HCT116 (cell line): ENCODE measurements around the gene RBMS1. TPM values are rescaled to one million over a fixed set of nuclear protein-coding genes. Genes with fewer than 3 reads are reported as not detected.

Experiments
- ATAC-seq: fragments of 200-7000 bp; cut with Tn5 transposase; 2 replicates; pipeline ENCODE4 v1.9.1; 2020; ENCODE audit warnings: mild to moderate bottlenecking, moderate library complexity
- BruUV-seq: library from RNA; stranded (reverse); fragments of 400-500 nt; replicated peaks from 2 replicates; lab custom pipeline; 2021; lab: Mats Ljungman, UMichigan
- CTCF ChIA-PET: fragments of 300-600 bp; sonication (Branson Sonifier 250); formaldehyde crosslinking; loops from one replicate; lab custom pipeline; 2021; ENCODE audit warnings: antibody characterized with exemption; lab: Charles Lee
- POLR2A ChIA-PET: fragments of 300-600, 350-600 bp; sonication (Branson Sonifier 250); formaldehyde crosslinking; loops from one replicate; lab custom pipeline; 2021; ENCODE audit warnings: antibody characterized with exemption; lab: Charles Lee
- RAD21 ChIA-PET, 2 experiments: fragments of 300-600 bp; sonication (Branson Sonifier 250); formaldehyde crosslinking; loops; one replicate each; lab custom pipeline; 2023; ENCODE audit warnings: low total read pairs in 2 of 2; ENCODE audit not compliant: uncharacterized antibody in 2 of 2, unreplicated experiment in 2 of 2, low non-redundant PET in 1 of 2; lab: Charles Lee
- DNase-seq: peaks from one replicate; pipeline ENCODE4 v3.0.0-alpha.2; 2010; ENCODE audit warnings: low read depth, low spot score
- H2AFZ ChIP-seq: fragments of 200-600 bp; shearing (Covaris generic), sonication (generic); 2 replicates; pipeline ENCODE4 v1.6.1; 2017; ENCODE audit warnings: low read depth, mixed run types, mixed read lengths, antibody characterized with exemption, low read length; ENCODE audit not compliant: poor library complexity, severe bottlenecking
- H3K27ac ChIP-seq: 2 replicates; pipeline ENCODE4 v1.5.1; 2012; ENCODE audit warnings: low read depth, low read length
- H3K27me3 ChIP-seq: fragments of 200-600 bp; sonication (generic); 2 replicates; pipeline ENCODE4 v1.6.1; 2016; ENCODE audit warnings: mixed run types, low read length, mixed read lengths; ENCODE audit not compliant: insufficient read depth
- H3K36me3 ChIP-seq, 2 experiments: fragments of 200-500 bp in 1 of 2; fragments of 200-600 bp in 1 of 2; sonication (Bioruptor generic) in 1 of 2; sonication (generic) in 1 of 2; 2 replicates each; pipeline versions ENCODE4 v1.5.1 to v1.6.1; 2014 to 2016; ENCODE audit warnings: low read length in 2 of 2, inconsistent platforms in 1 of 2, mixed read lengths in 1 of 2, mixed run types in 1 of 2; ENCODE audit not compliant: insufficient read depth in 2 of 2, control insufficient read depth in 1 of 2
- H3K4me1 ChIP-seq, 2 experiments: fragments of 200-600 bp in 1 of 2; sonication (generic) in 1 of 2; 2 replicates each; pipeline versions ENCODE4 v1.5.1 to v1.6.1; 2012 to 2017; ENCODE audit warnings: low read length in 2 of 2, inconsistent platforms in 1 of 2, mild to moderate bottlenecking in 1 of 2, mixed read lengths in 1 of 2, mixed run types in 1 of 2, moderate library complexity in 1 of 2; ENCODE audit not compliant: insufficient read depth in 2 of 2, control insufficient read depth in 1 of 2
- H3K4me2 ChIP-seq: fragments of 200-600 bp; sonication (generic); 2 replicates; pipeline ENCODE4 v1.6.1; 2017; ENCODE audit warnings: mixed run types, low read length, mixed read lengths
- H3K4me3 ChIP-seq, 2 experiments: fragments of 200-600 bp in 1 of 2; sonication (generic) in 1 of 2; replicated peaks in 1 of 2; 2 replicates each; pipeline ENCODE4 v1.5.1; 2011 to 2016; ENCODE audit warnings: low read length in 2 of 2, control low read depth in 1 of 2, low read depth in 1 of 2, mild to moderate bottlenecking in 1 of 2, mixed read lengths in 1 of 2, mixed run types in 1 of 2
- H3K79me2 ChIP-seq: fragments of 200-600 bp; sonication (generic); 2 replicates; pipeline ENCODE4 v1.6.1; 2017; ENCODE audit warnings: mild to moderate bottlenecking, mixed run types, low read length, moderate library complexity, mixed read lengths; ENCODE audit not compliant: insufficient read depth
- H3K9ac ChIP-seq: fragments of 200-600 bp; sonication (generic); 2 replicates; pipeline ENCODE4 v1.6.1; 2016; ENCODE audit warnings: low read length, mixed read lengths
- H3K9me2 ChIP-seq: fragments of 200-600 bp; sonication (generic), shearing (Covaris generic); 2 replicates; pipeline ENCODE4 v1.6.1; 2017; ENCODE audit warnings: mixed run types, mild to moderate bottlenecking, moderate library complexity; ENCODE audit not compliant: insufficient read depth
- H3K9me3 ChIP-seq, 2 experiments: fragments of 200-500 bp in 1 of 2; fragments of 200-600 bp in 1 of 2; sonication (Bioruptor generic) in 1 of 2; sonication (generic) in 1 of 2; 2 replicates each; pipeline ENCODE4 v1.6.1; 2014 to 2017; ENCODE audit warnings: low read length in 2 of 2, mixed read lengths in 2 of 2, inconsistent platforms in 1 of 2, low read depth in 1 of 2, mild to moderate bottlenecking in 1 of 2, mixed run types in 1 of 2, moderate library complexity in 1 of 2; ENCODE audit not compliant: control insufficient read depth in 1 of 2, insufficient read depth in 1 of 2
- H4K20me1 ChIP-seq: fragments of 200-600 bp; sonication (generic), shearing (Covaris generic); 2 replicates; pipeline ENCODE4 v1.6.1; 2017; ENCODE audit warnings: mixed run types, mild to moderate bottlenecking, moderate library complexity; ENCODE audit not compliant: insufficient read depth
- ATF3 ChIP-seq: IDR thresholded peaks from 2 replicates; pipeline ENCODE4 v1.6.1; 2012
- CTCF ChIP-seq, 3 experiments: fragments of 200-600 bp in 1 of 3; sonication (generic) in 1 of 3; IDR thresholded peaks in 2 of 3; conservative IDR thresholded peaks in 1 of 3; 2 replicates each; pipeline ENCODE4 v1.5.1; 2012 to 2017; ENCODE audit warnings: low read depth in 2 of 3, low read length in 2 of 3, antibody characterized with exemption in 1 of 3, borderline replicate concordance in 1 of 3, control low read depth in 1 of 3, mild to moderate bottlenecking in 1 of 3, mixed read lengths in 1 of 3, mixed run types in 1 of 3, moderate library complexity in 1 of 3; ENCODE audit not compliant: insufficient read depth in 1 of 3
- EZH2 ChIP-seq: fragments of 200-600 bp; sonication (generic); IDR thresholded peaks from 2 replicates; pipeline ENCODE4 v1.6.1; 2017; ENCODE audit warnings: antibody characterized with exemption, mixed run types
- FOSL1 ChIP-seq: IDR thresholded peaks from 2 replicates; pipeline ENCODE4 v1.6.1; 2012; ENCODE audit warnings: low read depth
- MAX ChIP-seq: IDR thresholded peaks from 2 replicates; pipeline ENCODE4 v1.6.1; 2012
- POLR2A ChIP-seq: IDR thresholded peaks from 2 replicates; pipeline ENCODE4 v1.7.0; 2011; ENCODE audit warnings: borderline replicate concordance; ENCODE audit not compliant: insufficient read depth, insufficient read length; ENCODE audit errors: extremely low read depth
- POLR2AphosphoS5 ChIP-seq: IDR thresholded peaks from 2 replicates; pipeline ENCODE4 v1.6.1; 2011; ENCODE audit warnings: mild to moderate bottlenecking, low read depth, low read length, moderate library complexity
- SP1 ChIP-seq: IDR thresholded peaks from 2 replicates; pipeline ENCODE4 v1.6.1; 2012; ENCODE audit warnings: low read depth
- intact Hi-C: fragments of 100-400 bp; cut with micrococcal nuclease; formaldehyde crosslinking; loops from 2 replicates; pipeline ENCODE4 v1.10.0; 2022
- total RNA-seq: library from RNA; stranded (reverse); gene quantifications from one replicate; pipeline ENCODE4 v1.2.1, GENCODE V29; 2021; ENCODE audit not compliant: unreplicated experiment

RBMS1 gene
- total RNA-seq, 1 experiment from 2014 or later: 17.6 TPM

- no peak for TF ChIP-seq ATF3
- TF ChIP-seq FOSL1: no peak
- TF ChIP-seq MAX: no peak
- no peak for TF ChIP-seq SP1
- no peak for TF ChIP-seq EZH2
- no peak for TF ChIP-seq POLR2AphosphoS5
- no peak for TF ChIP-seq POLR2A
- TF ChIP-seq, all 23 proteins: peak for 0
These were observed 243.7 kb downstream of the RBMS1 start (continued) for GRCh38 chr2:160249876-160250275.

GRCh38 chr2:160247296-160248035 is 246.1 kb downstream of the RBMS1 start:
- H3K9me2 ChIP-seq: no peaks in the 10 kb centered on the region
- no peak for DNase-seq
- H3K4me2 ChIP-seq: no peak overlapping the region
- CTCF ChIA-PET: interaction anchor here (1.3 kb wide), 1 partner anchor 746 kb away, joined by 3 read pairs; no protein-coding TSS in a partner anchor
- BruUV-seq: no TSS peak
- no peaks in the 10 kb centered on the region for H4K20me1 ChIP-seq
- RAD21 ChIA-PET: no interaction called here
- H3K9me3 ChIP-seq: no peaks in the 10 kb centered on the region
- no peak overlapping the region for H2AFZ ChIP-seq
- no peaks in the 10 kb centered on the region for H3K27me3 ChIP-seq
- H3K4me1 ChIP-seq: peaks cover 2 to 6% of the 10 kb centered on the region in 2 experiments
- TF ChIP-seq CTCF (IDR thresholded peaks at IDR 0.05 in 2 of 3, conservative IDR thresholded peaks at IDR 0.05 in 1 of 3; ENCODE audit: borderline replicate concordance in 1 of 3, insufficient read depth in 1 of 3, low read depth in 2 of 3, low read length in 2 of 3): no peak
- TF ChIP-seq, all 23 proteins: peak for 0
- POLR2A ChIA-PET: no interaction called here
- Histone ChIP-seq H3K4me3 (no peak overlapping the region), H3K27ac (no peak overlapping the region), H3K36me3 (no peaks in the 10 kb centered on the region), H3K79me2 (no peaks in the 10 kb centered on the region), H3K9ac (no peak overlapping the region)
- ATAC-seq: no peak
- intact Hi-C loops: no loop called here
